Uterus (tissue), 2 donors: Measurements from ENCODE around the gene COLEC11.

Source experiments
- POLR2A ChIP-seq, 2 donors: fragments of 450-650 bp; IDR thresholded peaks; one replicate each; pipeline ENCODE4 v1.6.1; 2016; ENCODE audit warnings: antibody characterized with exemption in 2 of 2, mild to moderate bottlenecking in 1 of 2, moderate library complexity in 1 of 2
- TF ChIP-seq, protein P1 (sequence below), 4 experiments: fragments of 200-600 bp in 2 of 4; fragments of 450-650 bp in 2 of 4; sonication (generic) in 2 of 4; IDR thresholded peaks; one replicate each; pipeline ENCODE4 v1.5.1; 2016 to 2019; ENCODE audit warnings: antibody characterized with exemption in 4 of 4, mild to moderate bottlenecking in 2 of 4, moderate library complexity in 1 of 4

- TF ChIP-seq, protein P1, sequence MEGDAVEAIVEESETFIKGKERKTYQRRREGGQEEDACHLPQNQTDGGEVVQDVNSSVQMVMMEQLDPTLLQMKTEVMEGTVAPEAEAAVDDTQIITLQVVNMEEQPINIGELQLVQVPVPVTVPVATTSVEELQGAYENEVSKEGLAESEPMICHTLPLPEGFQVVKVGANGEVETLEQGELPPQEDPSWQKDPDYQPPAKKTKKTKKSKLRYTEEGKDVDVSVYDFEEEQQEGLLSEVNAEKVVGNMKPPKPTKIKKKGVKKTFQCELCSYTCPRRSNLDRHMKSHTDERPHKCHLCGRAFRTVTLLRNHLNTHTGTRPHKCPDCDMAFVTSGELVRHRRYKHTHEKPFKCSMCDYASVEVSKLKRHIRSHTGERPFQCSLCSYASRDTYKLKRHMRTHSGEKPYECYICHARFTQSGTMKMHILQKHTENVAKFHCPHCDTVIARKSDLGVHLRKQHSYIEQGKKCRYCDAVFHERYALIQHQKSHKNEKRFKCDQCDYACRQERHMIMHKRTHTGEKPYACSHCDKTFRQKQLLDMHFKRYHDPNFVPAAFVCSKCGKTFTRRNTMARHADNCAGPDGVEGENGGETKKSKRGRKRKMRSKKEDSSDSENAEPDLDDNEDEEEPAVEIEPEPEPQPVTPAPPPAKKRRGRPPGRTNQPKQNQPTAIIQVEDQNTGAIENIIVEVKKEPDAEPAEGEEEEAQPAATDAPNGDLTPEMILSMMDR (IDR thresholded peaks at IDR 0.05): no peak
- TF ChIP-seq POLR2A (IDR thresholded peaks at IDR 0.05): no peak
Measured at GRCh38 chr2:3631161-3631850, 36.4 kb downstream of the COLEC11 start.
